Measurements from ENCODE around the gene NT5E.

DNA sequence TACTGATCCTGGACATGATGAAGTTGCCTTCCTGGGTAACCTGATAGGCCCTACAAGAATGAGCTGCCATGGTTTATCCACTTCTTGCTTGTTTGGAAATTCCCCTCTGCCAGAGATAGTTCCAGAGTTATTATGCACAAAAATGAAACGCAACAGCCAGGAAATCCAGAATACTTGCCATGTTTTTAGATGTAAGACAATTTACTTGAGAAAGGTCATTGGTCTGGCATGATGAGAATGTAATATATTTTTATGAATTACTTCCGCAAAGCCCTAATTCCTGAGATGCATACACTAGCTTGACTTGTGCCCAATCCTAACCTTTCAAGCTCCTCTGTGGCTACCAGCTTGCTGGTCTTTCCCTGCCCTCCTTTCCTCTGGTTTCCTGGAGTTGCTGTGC is 27.9 kb upstream of the NT5E start:
- TF ChIP-seq CTCF (IDR thresholded peaks at IDR 0.05) (no peak), POLR2A (IDR thresholded peaks at IDR 0.05) (no peak)

Data from esophagus squamous epithelium (tissue), 4 donors.